DND-41 (cell line): ENCODE results near the gene FBXW8.

ENCODE experiments used
- EZH2 ChIP-seq: IDR thresholded peaks from 3 replicates; pipeline ENCODE4 v1.6.1; 2012; ENCODE audit warnings: borderline replicate concordance, low read depth, mild to moderate bottlenecking, moderate library complexity, low read length, inconsistent platforms; ENCODE audit not compliant: severe bottlenecking
- TF ChIP-seq, protein P1 (sequence below): IDR thresholded peaks from 2 replicates; pipeline ENCODE4 v1.5.1; 2012; ENCODE audit warnings: borderline replicate concordance, low read length, moderate library complexity, mild to moderate bottlenecking; ENCODE audit not compliant: poor library complexity, severe bottlenecking; ENCODE audit errors: extremely low read depth

DNA sequence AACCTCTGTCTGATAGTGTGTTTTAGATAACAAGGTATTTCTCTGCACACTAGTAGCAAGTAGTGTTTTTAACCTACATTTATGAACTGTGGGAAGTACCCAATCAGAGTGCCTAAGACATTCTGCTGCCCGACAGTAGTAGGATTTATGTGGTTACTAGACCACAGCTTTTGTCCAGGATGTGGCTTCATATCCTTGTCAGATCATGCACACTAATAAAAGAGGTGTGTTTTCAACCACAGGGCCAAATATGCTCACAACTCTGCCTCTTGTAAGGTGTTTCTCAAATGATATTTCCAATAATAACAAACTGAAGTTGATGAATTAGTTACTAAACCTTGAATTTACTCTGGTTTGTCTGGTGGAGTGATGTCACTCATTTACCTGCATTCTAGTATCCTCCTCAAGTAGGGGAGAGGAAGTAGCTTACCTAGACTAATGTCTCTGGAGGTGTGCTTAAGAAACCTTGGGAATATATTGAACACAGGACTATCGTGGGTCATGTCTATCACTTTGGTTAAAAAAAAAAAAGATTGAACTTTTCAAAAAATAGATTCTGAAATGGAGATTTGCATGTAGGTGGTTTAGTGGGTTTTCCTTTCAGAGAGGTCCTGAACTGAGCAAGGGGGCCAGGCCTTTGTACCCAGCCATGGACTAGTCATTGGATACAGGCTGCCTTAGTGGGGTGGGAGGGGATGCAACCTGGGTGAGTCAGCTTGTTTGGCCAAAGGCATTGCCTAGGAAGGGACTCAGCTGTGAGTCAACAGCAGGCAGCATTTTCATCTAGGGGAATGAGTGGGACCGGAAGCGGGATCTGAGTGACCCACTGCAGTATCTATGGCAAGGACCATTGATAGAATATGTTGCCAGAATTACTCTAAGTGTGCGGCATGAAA is 14.1 kb downstream of the FBXW8 start:
- TF ChIP-seq, protein P1, sequence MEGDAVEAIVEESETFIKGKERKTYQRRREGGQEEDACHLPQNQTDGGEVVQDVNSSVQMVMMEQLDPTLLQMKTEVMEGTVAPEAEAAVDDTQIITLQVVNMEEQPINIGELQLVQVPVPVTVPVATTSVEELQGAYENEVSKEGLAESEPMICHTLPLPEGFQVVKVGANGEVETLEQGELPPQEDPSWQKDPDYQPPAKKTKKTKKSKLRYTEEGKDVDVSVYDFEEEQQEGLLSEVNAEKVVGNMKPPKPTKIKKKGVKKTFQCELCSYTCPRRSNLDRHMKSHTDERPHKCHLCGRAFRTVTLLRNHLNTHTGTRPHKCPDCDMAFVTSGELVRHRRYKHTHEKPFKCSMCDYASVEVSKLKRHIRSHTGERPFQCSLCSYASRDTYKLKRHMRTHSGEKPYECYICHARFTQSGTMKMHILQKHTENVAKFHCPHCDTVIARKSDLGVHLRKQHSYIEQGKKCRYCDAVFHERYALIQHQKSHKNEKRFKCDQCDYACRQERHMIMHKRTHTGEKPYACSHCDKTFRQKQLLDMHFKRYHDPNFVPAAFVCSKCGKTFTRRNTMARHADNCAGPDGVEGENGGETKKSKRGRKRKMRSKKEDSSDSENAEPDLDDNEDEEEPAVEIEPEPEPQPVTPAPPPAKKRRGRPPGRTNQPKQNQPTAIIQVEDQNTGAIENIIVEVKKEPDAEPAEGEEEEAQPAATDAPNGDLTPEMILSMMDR, result no peak
- no peak for TF ChIP-seq EZH2
